Tibial nerve (tissue), 4 donors: Measurements from ENCODE around the gene TUT7.

ENCODE experiments used
- EP300 ChIP-seq, 2 donors: sonication (generic); formaldehyde crosslinking; IDR thresholded peaks; one replicate each; pipeline ENCODE4 v1.6.1; 2017; ENCODE audit warnings: antibody characterized with exemption in 2 of 2, mild to moderate bottlenecking in 1 of 2
- POLR2A ChIP-seq, 2 donors: fragments of 450-650 bp; IDR thresholded peaks; one replicate each; pipeline ENCODE4 v1.6.1; 2017; ENCODE audit warnings: antibody characterized with exemption in 2 of 2, mild to moderate bottlenecking in 2 of 2, moderate library complexity in 2 of 2
- TF ChIP-seq, protein P1 (sequence below), 5 experiments: fragments of 200-600 bp in 3 of 5; fragments of 450-650 bp in 2 of 5; sonication (generic) in 3 of 5; IDR thresholded peaks; one replicate each; pipeline ENCODE4 v1.5.1; 2016 to 2019; ENCODE audit warnings: antibody characterized with exemption in 5 of 5, mild to moderate bottlenecking in 3 of 5, moderate library complexity in 2 of 5

DNA sequence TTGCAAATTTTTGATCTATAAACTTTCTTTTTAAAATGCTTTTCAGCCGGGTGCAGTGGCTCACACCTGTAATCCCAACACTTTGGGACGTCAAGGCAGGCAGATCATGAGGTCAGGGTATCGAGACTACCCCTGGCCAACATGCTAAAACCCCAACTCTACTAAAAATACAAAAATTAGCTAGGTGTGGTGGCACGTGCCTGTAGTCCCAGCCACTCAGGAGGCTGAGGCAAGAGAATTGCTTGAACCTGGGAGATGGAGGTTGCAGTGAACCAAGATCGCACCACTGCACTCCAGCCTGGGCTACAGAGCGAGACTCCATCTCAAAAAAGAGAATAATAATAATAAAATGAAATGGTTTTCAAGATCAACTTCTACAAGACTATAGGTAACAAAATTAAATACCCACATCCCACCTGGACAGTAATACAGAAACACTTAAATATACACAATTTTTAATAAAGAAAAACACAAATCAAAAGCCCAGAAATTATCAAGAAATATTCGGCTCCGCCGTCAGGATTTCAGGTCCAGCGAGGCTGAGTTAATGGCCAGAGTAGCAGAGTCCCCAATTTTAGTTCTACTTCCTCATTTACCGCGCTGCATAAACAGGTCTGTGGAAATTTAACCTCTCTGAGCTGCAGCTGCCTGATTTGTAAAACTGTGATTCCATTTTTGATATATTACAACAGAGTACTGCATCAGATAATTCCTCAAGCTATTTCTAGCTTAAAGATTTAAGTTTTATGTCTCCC is 4.0 kb downstream of the TUT7 start:
- TF ChIP-seq, protein P1, sequence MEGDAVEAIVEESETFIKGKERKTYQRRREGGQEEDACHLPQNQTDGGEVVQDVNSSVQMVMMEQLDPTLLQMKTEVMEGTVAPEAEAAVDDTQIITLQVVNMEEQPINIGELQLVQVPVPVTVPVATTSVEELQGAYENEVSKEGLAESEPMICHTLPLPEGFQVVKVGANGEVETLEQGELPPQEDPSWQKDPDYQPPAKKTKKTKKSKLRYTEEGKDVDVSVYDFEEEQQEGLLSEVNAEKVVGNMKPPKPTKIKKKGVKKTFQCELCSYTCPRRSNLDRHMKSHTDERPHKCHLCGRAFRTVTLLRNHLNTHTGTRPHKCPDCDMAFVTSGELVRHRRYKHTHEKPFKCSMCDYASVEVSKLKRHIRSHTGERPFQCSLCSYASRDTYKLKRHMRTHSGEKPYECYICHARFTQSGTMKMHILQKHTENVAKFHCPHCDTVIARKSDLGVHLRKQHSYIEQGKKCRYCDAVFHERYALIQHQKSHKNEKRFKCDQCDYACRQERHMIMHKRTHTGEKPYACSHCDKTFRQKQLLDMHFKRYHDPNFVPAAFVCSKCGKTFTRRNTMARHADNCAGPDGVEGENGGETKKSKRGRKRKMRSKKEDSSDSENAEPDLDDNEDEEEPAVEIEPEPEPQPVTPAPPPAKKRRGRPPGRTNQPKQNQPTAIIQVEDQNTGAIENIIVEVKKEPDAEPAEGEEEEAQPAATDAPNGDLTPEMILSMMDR (IDR thresholded peaks at IDR 0.05), result no peak
- TF ChIP-seq POLR2A (IDR thresholded peaks at IDR 0.05) (no peak), EP300 (IDR thresholded peaks at IDR 0.05) (no peak)
